Measurements from ENCODE around the gene NELL1. TPM values are rescaled to one million over a fixed set of nuclear protein-coding genes. Genes with fewer than 3 reads are reported as not detected.

Gene NELL1
- total RNA-seq, 1 experiment from 2014 or later, result not detected

DNA sequence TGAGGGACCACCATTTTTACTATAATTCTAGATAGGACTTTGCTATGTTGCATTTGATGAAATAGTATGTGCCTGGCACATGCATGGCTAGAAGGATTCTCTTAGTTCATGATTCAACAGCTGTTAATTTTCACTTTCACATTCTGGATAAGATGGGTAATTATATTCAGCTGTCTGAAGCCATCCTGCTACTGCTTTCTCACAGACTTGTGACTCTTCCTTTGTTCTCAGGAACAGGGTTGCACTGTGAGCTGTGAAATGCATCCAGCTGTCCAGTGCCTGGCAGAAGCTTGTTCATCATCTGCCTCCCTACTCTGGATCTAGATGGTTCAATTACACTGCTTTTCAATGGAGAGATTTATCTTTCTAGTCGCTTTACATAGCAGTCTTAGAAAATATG is 913.4 kb downstream of the NELL1 start:
- TF ChIP-seq, protein P1, sequence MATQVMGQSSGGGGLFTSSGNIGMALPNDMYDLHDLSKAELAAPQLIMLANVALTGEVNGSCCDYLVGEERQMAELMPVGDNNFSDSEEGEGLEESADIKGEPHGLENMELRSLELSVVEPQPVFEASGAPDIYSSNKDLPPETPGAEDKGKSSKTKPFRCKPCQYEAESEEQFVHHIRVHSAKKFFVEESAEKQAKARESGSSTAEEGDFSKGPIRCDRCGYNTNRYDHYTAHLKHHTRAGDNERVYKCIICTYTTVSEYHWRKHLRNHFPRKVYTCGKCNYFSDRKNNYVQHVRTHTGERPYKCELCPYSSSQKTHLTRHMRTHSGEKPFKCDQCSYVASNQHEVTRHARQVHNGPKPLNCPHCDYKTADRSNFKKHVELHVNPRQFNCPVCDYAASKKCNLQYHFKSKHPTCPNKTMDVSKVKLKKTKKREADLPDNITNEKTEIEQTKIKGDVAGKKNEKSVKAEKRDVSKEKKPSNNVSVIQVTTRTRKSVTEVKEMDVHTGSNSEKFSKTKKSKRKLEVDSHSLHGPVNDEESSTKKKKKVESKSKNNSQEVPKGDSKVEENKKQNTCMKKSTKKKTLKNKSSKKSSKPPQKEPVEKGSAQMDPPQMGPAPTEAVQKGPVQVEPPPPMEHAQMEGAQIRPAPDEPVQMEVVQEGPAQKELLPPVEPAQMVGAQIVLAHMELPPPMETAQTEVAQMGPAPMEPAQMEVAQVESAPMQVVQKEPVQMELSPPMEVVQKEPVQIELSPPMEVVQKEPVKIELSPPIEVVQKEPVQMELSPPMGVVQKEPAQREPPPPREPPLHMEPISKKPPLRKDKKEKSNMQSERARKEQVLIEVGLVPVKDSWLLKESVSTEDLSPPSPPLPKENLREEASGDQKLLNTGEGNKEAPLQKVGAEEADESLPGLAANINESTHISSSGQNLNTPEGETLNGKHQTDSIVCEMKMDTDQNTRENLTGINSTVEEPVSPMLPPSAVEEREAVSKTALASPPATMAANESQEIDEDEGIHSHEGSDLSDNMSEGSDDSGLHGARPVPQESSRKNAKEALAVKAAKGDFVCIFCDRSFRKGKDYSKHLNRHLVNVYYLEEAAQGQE (IDR thresholded peaks at IDR 0.05; ENCODE audit: insufficient read depth in 1 of 2, low read depth in 2 of 2, low read length in 1 of 2), result no peak
- TF ChIP-seq POLR2AphosphoS5 (IDR thresholded peaks at IDR 0.05; ENCODE audit: low read depth, low read length) (no peak), TCF7L2 (IDR thresholded peaks at IDR 0.05; ENCODE audit: low read depth, low read length) (no peak), SIN3A (IDR thresholded peaks at IDR 0.05; ENCODE audit: borderline replicate concordance, insufficient read depth, low read depth, low read length) (no peak)
- TF ChIP-seq, protein P2, sequence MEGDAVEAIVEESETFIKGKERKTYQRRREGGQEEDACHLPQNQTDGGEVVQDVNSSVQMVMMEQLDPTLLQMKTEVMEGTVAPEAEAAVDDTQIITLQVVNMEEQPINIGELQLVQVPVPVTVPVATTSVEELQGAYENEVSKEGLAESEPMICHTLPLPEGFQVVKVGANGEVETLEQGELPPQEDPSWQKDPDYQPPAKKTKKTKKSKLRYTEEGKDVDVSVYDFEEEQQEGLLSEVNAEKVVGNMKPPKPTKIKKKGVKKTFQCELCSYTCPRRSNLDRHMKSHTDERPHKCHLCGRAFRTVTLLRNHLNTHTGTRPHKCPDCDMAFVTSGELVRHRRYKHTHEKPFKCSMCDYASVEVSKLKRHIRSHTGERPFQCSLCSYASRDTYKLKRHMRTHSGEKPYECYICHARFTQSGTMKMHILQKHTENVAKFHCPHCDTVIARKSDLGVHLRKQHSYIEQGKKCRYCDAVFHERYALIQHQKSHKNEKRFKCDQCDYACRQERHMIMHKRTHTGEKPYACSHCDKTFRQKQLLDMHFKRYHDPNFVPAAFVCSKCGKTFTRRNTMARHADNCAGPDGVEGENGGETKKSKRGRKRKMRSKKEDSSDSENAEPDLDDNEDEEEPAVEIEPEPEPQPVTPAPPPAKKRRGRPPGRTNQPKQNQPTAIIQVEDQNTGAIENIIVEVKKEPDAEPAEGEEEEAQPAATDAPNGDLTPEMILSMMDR (IDR thresholded peaks at IDR 0.05), result no peak
- intact Hi-C loops (cut with micrococcal nuclease; ENCODE audit: unreplicated experiment) (no loop called here), in situ Hi-C loops (cut with HindIII; ENCODE audit: low pct_unique_long_range_greater_than_20kb, low sequenced_read_pairs) (no loop called here)
- no peak overlapping the region for H3K27ac ChIP-seq (ENCODE audit: low read length)
- ChIA-PET POLR2A (no interaction called here), CTCF (no interaction called here)
- no peaks in the 10 kb centered on the region for H3K36me3 ChIP-seq (ENCODE audit: control insufficient read depth, insufficient read depth, low read length)
- H3K9me3 ChIP-seq (ENCODE audit: control insufficient read depth, insufficient read depth, low read depth, low read length), result no peaks in the 10 kb centered on the region
- no TSS peak for BruUV-seq (replicated peaks)
- no peak overlapping the region for H3K4me3 ChIP-seq (ENCODE audit: low read depth in 2 of 2, low read length in 2 of 2)
- no peaks in the 10 kb centered on the region for H3K4me1 ChIP-seq (ENCODE audit: control insufficient read depth, insufficient read depth, low read length)
- no peaks in the 10 kb centered on the region for H3K27me3 ChIP-seq (ENCODE audit: control insufficient read depth, insufficient read depth, low read length)
- DNase-seq (ENCODE audit: low read depth, low spot score) (no peak), ATAC-seq (no peak)

DNA sequence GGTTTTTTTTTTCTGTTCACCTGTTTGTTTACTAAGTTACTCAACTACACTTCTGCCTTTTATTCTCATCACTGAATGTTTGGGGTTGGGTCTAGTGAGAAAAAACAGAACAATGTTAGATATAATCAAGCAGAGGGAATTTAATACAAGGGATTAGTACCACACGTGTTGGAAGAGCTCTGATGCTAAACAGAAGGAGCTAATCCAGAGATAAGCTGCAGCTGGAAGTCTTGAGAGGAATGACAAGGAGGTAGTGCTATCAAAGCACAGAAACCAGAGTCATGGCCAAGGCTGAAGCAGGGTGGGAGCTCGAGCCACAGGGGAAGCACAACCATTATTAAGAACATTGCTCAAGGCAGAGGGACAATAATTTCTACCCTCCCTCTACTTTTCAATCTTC is 919.4 kb downstream of the NELL1 start:
- CTCF ChIA-PET, result no interaction called here
- TF ChIP-seq POLR2AphosphoS5 (IDR thresholded peaks at IDR 0.05; ENCODE audit: low read depth, low read length) (no peak), SIN3A (IDR thresholded peaks at IDR 0.05; ENCODE audit: borderline replicate concordance, insufficient read depth, low read depth, low read length) (no peak), TCF7L2 (IDR thresholded peaks at IDR 0.05; ENCODE audit: low read depth, low read length) (no peak)
- TF ChIP-seq, protein P1 (IDR thresholded peaks at IDR 0.05; ENCODE audit: insufficient read depth in 1 of 2, low read depth in 2 of 2, low read length in 1 of 2), result no peak
- TF ChIP-seq, protein P2 (IDR thresholded peaks at IDR 0.05), result no peak
- Histone ChIP-seq H3K4me1 (ENCODE audit: control insufficient read depth, insufficient read depth, low read length) (no peaks in the 10 kb centered on the region), H3K36me3 (ENCODE audit: control insufficient read depth, insufficient read depth, low read length) (no peaks in the 10 kb centered on the region), H3K27me3 (ENCODE audit: control insufficient read depth, insufficient read depth, low read length) (no peaks in the 10 kb centered on the region), H3K27ac (ENCODE audit: low read length) (no peak overlapping the region), H3K4me3 (ENCODE audit: low read depth in 2 of 2, low read length in 2 of 2) (no peak overlapping the region), H3K9me3 (ENCODE audit: control insufficient read depth, insufficient read depth, low read depth, low read length) (no peaks in the 10 kb centered on the region)
- intact Hi-C loops (cut with micrococcal nuclease; ENCODE audit: unreplicated experiment), result no loop called here
- no TSS peak for BruUV-seq (replicated peaks)
- POLR2A ChIA-PET, result no interaction called here
- ATAC-seq, result no peak
- no peak for DNase-seq (ENCODE audit: low read depth, low spot score)
- in situ Hi-C loops (cut with HindIII; ENCODE audit: low pct_unique_long_range_greater_than_20kb, low sequenced_read_pairs), result no loop called here
